Colon (tissue), 2 donors: ENCODE measurements around the gene CHST11.

ENCODE experiments used
- FAIRE-seq: peaks from 2 replicates; lab custom pipeline; 2012; peaks lifted over from hg19 to GRCh38; lab: Jason Lieb, UNC
- donor health status: control.
- donor health status: control.

The CHST11 gene

DNA sequence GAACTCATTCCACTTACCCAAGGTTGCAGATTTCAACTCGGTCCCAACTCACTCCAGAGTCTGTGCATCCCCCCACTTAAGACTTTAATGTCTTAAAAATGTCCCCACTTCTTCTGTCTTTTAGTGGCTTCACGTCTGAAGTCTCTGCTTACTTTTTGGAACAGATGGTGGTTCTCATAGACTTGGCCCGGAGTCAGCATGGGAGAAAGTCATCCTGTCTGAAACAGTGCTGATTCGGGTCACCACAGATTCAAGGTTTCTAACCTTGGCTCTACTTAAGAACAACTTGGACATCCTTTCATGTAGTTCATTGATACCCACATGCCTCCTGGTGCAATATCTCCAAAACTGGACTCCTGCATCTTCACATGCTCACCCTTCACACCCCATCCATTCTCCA lies 26.0 kb downstream of the CHST11 start:
- no peak for FAIRE-seq

DNA sequence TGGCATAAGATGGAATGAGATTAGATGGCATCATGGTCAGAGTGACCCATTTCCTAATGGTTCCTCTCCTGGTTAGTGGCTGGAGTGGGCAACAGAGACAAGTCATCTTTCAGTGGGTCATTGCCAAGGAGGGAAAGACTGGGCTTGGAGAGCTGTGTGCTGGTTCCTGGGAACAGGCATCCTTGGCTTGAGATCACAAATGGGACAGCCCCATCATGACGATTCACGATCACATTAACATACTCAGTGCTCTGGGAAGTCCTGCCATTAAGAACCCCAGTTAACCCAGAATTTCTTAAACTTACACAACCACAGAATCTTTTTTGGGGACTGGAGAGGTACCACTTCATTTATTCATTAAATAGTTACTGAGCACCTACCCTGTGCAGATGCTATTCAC lies 27.3 kb downstream of the CHST11 start:
- FAIRE-seq = no peak

DNA sequence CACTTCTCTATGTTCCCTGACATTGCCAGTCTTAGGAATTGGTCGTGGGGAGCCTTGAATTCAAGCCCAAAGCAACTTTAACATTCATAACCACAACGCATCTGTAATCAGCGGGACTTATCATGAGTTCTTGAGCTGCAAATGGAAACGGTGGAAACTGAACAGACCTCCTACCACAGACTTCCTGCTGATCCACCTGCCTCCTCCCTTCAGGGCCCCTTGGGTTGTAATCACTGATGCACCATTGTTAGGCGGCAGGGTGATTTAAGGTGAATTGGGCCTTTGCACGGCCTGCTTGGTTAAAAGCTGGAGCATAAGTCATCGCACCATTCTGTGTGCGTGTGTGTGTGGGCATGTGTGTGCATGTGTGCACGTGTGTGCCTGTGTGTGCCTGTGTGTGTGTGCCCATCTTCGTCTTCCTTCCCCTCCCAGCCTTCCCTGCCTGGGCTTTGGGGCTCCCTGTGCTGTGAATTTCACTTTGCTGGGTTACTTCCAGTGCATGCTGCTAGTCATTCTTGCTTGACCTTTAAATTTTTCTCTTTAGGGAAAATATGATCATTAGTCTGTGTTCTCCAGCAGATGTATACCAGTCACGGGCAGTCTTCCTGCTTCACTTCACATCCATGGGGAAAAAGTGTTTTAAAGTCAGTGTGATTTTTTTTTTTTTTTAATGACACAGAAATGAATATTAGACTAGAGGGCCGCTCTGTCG lies 29.1 kb downstream of the CHST11 start:
- FAIRE-seq = no peak

DNA sequence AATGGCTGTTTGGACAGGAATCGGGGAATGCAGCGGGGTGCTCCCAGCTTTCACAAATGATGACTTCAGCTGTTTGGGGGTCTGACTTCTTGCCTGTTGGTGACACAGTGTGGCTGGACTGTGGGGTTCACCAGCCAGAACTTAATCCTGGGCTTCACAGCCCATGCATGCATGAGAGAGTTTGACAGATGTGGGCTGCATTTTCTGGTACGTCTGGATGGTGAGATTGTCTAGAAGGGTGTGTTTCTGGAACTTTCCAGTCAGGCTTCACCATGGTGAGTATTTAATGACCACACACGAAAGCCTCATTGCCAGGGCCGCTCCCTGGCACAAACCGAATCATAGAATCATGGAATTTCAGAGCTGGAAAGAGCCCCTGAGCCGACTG lies 29.6 kb downstream of the CHST11 start:
- no peak for FAIRE-seq

DNA sequence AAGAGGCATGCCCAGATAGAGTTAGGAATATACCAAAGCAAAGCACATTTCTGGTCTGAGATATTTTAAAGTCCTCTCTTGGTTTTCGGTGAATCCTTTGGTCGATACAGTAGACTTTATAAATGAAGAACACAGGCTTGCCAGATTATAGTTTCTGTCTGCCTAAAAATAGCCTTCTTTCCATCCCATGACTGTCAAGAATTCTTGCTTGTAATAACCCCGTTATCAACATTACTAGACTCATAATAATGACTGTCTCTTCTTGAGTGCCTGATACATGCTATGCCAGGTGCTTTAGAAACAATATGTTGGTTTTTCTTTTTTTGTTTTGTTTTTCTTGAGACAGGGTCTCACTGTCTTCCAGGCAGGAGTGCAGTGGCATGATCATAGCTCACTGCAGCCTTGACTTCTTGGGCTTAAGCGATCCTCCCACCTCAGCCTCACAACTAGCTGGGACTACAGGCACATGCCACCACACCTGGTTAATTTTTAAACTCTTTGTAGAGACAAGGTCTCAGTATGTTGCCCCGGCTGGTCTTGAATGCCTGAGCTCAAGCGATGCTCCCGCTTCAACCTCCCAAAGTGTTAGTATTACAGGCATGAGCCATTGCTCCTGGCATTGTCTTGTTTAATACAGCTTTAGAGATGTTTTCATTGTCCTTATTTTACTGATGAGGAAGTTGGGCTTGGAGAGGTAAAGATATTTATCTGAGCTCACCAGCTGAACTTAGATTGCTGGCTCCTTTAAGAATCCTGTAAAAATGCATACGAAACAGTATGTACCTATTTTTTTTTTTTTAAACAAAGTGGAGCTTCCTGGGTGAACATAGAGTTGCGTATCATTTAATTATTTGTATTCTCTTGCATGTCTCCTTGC lies 30.4 kb downstream of the CHST11 start:
- FAIRE-seq = no peak

DNA sequence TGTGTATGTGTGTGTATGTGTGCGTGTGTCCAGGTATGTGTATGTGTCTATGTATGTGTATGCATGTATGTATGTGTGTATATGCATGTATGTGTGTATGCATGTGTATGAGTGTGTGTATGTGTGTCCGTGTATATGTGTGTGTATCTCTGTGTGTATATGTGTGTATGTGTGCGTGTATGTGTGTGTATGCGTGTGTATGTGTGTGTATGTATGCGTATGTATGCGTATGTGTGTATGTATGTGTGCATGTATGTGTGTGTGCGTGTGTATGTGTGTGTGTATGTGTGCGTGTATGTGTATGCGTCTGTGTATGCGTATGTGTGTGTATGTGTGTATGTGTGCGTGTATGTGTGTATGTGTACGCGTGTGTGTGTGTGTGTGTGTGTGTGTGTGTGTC lies 31.6 kb downstream of the CHST11 start:
- no peak for FAIRE-seq

DNA sequence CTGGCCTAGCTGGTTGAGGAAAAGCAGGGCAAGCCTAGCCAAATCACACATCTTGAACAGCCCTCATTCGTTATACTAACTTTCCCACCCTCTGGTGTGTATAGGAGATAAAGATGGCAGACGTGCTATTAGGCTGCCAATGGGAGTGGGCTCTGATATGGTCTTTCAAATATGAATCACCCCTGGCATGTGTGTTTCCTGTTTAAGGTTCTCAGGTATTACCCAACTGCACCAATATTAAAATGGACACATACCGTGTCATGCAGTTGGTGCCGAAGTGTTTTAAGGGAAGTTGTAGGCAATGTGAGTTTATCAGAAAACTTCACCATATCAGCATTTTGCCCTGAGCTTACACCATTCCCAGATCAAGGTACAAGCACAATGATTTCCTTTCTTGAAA lies 33.4 kb downstream of the CHST11 start:
- no peak for FAIRE-seq

DNA sequence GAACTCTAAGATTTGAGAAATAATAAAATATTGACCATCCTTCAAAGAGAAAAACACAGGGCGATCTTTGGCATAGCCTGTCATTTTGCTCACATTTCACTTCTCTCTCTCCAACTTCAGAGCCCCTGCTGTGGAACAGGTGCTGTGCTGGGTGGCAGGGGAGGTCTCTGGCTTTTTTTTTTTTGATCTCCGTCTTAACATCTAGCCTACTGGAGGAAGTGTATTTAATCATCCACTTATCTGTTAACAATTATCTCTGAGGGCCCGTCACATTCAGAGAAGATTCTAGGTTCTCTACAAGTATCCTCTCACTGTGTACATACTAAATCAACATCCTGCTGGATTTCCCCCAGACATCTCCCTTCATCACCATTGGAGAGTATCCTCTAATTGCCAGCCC lies 34.1 kb downstream of the CHST11 start:
- FAIRE-seq = no peak

DNA sequence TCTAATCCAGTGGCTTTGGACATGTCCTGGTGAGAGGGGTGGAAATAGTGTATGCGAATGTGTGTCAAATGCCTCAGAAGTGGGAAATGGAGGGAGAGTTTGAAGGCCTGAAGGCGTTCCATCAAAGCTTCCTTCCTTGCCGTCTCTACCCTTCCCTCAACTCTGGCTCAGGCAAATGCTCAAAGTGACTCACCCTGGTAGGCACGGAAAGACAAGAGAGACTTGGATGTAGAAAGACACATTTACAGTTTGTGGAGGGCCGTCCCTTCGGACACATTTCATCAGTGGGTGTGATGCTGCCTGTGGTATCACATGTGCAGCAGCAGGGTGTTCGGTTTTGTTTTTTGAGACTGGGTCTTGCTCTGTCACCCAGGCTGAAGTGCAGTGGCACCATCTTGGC lies 36.7 kb downstream of the CHST11 start:
- no peak for FAIRE-seq

DNA sequence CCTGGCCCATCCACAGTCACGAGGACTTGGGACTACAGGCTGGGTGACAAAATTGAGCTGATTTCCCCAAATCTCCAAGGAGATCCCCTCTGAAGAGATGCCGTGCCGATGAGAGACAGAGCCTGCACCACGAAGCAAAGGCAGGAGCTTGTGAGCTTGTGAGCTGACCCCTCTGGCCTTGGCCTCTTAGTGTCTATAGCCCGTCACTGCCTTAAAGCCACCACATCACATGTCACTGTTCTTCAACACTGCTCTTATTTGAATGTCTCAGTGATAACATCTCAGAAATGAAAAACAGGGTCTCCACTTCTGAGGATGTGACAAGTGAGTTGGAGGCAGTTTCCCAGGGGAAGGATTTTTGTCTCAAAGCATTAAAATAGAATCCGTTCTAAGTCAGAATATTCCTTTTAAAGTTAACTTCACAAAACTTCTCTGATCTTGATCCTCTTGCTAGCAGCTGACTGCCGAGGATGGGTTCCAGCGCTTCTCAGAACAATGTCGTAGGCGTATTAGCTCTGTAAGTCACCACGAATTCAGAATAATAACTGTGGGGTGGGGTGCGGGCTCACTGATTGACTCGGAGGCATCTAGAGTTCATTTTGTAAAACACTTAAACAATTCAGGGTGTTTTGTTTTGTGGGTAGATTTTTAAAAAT lies 37.5 kb downstream of the CHST11 start:
- FAIRE-seq = no peak

DNA sequence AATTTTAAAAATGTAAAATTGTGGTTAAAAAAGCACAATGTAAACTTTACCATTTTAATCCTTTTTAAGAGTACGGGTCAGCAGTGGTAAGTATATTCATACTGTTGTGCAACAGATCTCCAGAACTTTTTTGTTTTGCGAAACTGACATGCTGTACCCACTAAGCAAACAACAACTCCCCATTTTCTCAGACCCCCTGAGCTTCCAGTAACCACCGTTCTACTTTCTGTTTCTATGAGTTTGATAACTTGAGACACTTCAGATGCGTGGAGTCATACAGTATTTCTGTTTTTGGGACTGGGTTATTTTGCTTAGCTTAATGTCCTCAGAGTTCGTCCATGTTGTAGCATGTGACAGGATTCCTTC lies 38.0 kb downstream of the CHST11 start:
- FAIRE-seq = no peak

DNA sequence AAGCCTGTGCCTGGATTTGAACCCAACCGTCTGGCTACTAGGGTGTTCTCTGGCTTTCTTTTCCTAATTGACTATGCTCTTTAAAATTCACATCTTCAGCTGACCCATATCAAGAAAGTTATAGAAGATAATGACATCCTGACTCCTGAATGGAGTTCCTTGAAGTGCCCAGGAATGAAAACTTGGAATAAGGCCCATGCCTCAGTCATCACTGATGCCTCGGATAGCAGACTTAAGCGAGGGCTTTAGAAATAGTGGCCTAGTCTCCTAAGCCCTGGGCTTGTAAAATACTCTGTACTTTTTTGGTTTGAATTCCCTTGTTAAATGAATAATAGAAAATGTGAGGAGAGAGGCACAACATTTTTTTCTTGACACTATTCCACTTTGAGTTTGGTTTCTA lies 39.0 kb downstream of the CHST11 start:
- FAIRE-seq = no peak

DNA sequence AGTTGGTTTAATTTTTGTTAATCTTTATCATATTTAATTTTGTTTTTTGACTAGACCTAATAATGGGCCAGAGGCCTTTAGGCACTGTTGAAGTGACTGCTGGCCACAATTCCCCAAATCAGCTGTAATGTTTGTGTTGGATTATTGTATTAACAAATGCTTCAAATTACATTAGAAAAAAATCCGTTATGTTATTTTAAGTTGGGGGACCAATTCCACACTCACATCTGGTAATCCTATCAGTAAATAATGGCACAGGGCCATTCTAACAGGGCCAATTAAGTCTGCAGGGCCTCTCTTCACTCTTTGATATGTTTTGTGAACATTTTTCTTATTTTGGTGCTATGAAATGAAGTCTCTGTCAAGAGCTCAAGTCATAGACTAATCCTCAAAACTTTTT lies 39.6 kb downstream of the CHST11 start:
- FAIRE-seq = no peak

DNA sequence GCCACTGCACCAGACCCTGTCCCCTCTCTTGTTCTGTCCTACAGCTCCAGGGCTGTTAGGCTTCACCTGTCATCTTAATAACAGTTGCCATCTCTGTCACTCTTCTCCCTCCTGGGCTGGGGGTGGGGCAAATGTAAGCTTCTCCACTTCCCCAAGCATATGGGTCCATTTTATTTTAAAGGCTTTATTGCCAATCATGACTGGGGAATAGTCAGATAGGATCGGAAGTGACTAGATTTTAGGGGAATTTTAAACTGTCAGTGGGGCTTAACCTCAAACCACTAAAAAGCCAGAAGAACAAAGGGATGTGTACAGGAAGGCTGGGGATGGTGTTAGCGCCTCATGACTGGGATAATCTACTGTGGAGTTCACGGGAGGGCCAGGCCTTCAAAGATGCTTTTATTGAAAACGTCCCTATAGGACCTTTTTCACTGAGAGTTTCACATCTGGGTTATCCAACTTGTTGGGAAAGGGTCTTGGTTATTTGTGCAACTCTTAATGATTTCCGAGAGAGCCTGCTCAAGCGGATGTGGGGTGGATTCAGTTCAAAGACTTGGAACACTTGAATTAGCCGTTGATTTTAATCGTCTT lies 41.6 kb downstream of the CHST11 start:
- FAIRE-seq = no peak

DNA sequence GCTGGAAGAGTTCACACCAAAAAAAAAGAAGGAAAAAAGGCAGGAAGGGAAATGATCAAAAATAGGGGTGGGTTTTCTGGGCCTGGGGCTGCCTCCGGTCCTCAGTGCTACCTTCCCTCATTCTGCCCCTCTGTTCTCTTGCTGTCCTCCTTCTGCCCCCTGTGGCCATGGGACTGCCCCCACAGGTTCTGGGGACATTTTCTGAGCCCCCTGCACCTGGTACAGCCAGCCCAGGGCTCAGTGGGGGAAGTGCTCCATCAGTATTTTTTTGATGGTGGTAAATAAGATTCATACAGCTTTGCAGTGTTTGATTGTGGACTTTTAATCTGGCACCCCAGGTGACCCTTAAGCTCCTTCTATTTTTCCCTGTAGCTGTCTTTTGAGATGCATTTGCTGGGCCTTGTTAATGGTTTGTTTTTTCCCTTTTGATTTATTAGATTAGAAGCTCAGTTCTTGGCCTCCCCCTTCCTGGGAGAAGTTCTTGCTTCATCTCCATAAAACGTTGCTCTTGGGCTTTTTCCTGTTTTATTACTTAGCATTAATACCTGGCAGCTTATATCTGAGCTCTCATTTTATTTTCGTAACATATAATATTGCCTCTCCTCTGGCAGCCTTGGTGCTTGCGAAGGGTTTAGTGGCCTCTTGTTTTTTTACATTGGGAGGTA lies 43.1 kb downstream of the CHST11 start:
- FAIRE-seq = no peak

DNA sequence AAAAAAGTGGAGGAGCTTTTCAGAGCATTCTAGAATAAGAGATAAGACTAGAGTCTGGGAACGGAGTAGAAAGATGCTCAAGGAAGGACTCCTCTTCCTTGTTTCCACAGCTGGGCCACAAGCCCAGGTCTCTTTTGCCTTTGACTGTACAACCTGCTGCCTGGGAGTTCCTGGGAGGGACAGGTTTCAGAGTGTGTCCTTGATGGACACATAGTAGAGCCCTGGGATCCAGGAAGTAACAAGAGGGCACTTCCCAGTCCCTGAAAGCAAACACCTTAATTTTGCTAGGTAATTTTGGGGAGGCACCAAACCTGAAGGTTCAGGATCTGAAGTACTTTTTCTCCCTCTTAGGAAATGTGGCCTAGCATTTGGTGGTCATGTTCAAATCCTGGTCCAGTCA lies 44.4 kb downstream of the CHST11 start:
- no peak for FAIRE-seq

DNA sequence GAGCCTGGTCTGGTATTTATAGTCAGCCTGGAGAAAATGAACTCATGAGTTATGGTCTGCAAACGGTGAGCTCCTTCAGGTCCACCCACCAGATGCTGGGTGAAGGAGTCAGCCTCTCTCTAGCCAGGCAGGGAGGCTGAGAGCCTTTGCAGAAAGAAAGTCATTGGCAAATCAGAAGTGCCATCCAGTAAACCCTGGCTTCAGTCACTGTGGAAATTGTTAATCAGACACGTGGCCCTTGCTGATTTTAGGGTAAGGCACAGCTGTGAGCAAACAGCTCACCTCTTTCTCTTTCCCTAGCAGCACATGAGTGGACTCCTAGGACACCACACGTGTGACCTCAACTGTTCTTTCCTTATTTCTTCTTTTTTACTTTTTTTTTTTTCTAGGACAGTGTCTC lies 44.9 kb downstream of the CHST11 start:
- no peak for FAIRE-seq

DNA sequence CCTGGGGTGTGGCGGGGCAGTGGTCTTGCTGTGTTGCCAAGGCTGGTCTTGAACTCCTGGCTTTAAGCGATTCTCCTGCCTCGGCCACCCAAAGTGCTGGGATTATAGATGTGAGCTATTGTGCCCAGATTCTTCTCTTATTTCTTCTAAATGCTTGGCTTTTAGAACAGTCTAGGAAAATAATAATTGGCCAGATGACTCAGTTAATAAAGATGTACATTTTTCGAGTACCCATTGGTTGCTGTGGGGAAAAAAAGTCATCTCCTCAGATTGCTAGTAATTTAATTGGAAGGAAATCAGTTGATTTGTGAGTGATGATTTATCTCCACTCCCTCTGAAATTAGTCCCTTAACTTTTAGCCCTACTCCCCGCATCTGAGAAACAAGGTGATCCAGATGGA lies 45.5 kb downstream of the CHST11 start:
- FAIRE-seq = no peak

DNA sequence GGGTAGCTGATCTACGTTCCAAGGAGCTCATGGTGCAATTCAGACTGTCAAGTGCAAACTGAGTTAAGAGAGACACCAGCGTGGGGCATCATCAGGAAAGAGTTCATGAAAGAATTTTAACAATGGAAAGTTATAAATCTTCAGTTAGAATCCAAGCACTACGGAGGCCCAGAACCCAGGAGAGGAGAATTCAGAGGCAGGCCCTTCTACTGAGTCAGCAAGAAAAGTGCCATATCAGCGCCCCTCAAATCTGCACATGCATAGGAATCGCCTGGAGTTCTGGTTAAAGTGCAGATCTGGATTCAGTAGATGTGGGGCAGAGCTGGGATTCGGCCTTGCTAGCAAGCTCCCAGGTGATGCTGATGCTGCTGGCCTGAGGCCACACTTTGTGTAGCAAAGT lies 45.9 kb downstream of the CHST11 start:
- FAIRE-seq = no peak

DNA sequence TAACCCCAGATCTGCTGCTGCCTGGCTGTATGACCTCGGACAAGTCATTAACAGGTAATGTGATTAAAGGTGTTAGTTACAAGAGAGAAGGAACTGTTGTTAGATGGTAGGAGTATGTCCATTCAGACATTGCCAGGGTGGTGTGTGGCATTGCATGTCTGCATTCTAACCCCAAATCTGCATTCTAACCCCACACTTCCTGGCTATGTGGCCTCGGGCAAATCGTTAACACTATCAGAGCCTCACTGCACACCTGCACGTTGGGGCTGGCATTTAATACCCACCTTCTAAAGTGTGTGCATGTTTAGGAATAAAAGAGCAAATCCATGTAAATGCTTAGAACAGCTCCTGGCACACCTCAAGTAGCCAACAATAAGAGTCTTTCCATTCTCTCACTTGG lies 46.4 kb downstream of the CHST11 start:
- no peak for FAIRE-seq

DNA sequence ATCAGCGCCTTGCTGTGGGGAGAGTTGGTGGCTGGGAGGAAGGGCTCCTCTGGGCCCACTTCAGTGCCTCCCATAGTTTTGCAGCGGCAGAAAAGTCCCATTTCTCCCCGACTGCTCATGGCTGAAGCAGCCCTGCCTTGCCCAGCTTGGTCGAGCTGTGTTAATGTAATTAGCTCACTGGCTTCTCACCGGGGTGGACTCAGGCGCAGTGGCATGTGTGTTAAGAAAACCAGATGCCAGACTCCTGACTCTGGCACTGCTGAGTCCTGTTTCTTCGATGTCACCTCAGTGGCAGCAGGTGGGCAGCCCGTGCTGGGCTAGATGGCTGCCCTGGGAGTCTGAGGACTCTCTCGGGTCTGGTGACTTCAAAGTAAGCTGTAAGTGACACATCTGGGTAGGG lies 47.4 kb downstream of the CHST11 start:
- FAIRE-seq = no peak

DNA sequence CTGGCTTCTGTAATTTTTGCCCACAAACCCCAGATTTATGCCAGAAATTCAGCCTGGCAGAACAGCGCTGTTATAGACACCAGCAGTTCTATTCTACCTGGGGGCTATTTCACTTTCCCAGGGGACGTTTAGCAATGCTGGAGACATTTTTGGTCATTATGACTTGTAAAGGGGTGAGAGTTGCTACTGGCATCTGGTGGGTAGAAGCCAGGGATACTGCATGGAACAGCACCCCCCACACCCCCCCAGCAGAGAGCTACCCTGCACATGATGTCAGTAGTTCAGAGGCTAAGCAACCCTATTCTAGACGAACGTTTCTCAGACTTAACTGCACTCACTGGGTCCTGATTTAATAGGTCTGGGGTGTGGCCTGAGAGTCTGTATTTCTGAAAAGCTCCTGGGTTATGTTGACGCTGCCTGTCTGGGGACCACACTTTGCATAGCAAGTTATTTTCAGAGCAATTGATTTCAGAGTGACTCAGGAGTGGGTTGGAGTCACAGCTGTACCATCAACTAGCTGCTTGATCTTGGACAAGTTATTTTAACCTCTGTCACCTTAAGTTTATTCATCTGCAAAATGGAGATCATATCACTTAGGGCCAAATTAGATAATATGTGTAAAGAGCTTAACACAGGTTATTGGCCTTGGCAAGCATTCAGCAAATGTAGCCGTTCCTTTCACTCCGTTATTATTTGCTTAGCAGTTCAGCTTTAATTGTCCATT lies 48.5 kb downstream of the CHST11 start:
- no peak for FAIRE-seq
